ENCODE results near the gene C12orf50. TPM values are rescaled to one million over a fixed set of nuclear protein-coding genes. Genes with fewer than 3 reads are reported as not detected.

Gene C12orf50
- total and polyA plus RNA-seq, 2 of the 8 experiments (the other 6 are each of a cell fraction or from before 2014, with no cell fraction given) = not detected

DNA sequence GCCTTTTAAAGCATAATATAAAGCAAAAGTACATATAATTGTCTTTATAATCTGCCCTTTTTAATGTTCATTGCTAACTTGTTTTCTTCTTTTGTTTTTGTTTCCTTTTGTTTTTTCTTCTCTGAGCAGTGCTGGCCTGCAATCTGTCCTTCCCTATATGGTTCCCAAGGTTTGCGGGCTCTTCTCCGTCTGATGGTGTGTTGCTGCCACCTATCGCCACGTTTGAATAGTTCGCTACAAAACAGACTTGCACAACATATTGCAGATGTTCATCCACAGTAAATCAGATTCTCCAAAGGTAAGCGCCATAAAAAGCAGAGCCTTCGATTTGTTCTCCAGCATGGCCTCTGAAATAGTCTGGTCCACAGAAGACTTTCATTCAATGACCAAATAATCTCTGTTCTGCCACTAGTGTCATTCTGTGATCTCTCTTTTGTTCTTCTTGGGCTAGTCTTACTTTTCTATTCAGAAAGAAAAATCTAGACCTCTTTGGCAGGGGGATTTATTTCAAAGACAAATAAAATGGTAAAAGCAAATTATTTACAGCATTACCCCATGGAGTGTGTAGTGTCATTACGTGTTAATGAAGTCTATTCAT is 33.5 kb downstream of the C12orf50 start:
- H4K5ac ChIP-seq (ENCODE audit: insufficient read length, low read depth, low read length) = no peak overlapping the region
- no peaks in the 10 kb centered on the region for H3K23me2 ChIP-seq (ENCODE audit: low read depth, low read length)
- no peaks in the 10 kb centered on the region for H3K79me1 ChIP-seq (ENCODE audit: low read depth, low read length)
- H4K20me1 ChIP-seq (replicated peaks in 1 of 2; ENCODE audit: control insufficient read depth in 1 of 2, insufficient read depth in 2 of 2, low read length in 2 of 2) = no peaks in the 10 kb centered on the region
- DNase-seq (ENCODE audit: low read depth in 1 of 2, low spot score in 2 of 2) (peak; percentile 41 to 66), FAIRE-seq (peak; percentile 96)
- H3K27me3 ChIP-seq (replicated peaks in 1 of 4; ENCODE audit: control insufficient read depth in 3 of 4, extremely low read depth in 1 of 4, insufficient read depth in 3 of 4, low read length in 3 of 4) = no peaks in the 10 kb centered on the region
- H3K9me3 ChIP-seq (ENCODE audit: insufficient read depth in 2 of 2, low read depth in 1 of 2, low read length in 1 of 2) = no peaks in the 10 kb centered on the region
- H3K4ac ChIP-seq (replicated peaks; ENCODE audit: insufficient read length, low read depth, low read length) = no peak overlapping the region
- H4K8ac ChIP-seq (ENCODE audit: extremely low read depth, insufficient read depth, low read length) = no peak overlapping the region
- H2AK5ac ChIP-seq (ENCODE audit: low read depth, low read length) = no peak overlapping the region
- no peak overlapping the region; the same call in 1 of the 2 replicates for H3K18ac ChIP-seq (ENCODE audit: extremely low read depth, low read length)
- no peak overlapping the region for H4K91ac ChIP-seq (replicated peaks; ENCODE audit: insufficient read length, low read length)
- H2AFZ ChIP-seq (ENCODE audit: low read length) = peak overlapping the region; percentile 96
- H3K79me2 ChIP-seq (ENCODE audit: control insufficient read depth in 1 of 2, insufficient read depth in 2 of 2, low read length in 2 of 2) = no peaks in the 10 kb centered on the region
- H3K4me2 ChIP-seq (ENCODE audit: insufficient read depth in 1 of 2, low read depth in 2 of 2, low read length in 2 of 2) = no peak overlapping the region
- no peak overlapping the region for H2BK20ac ChIP-seq (ENCODE audit: low read length)
- H3K23ac ChIP-seq (ENCODE audit: insufficient read length) = no peak overlapping the region
- no peak overlapping the region for H3K4me3 ChIP-seq (ENCODE audit: extremely low read depth in 1 of 4, insufficient read depth in 2 of 4, low read depth in 3 of 4, low read length in 4 of 4)
- 13% methylated on average over 8 of the region's 8 CpGs; no CpG with 5 or more reads in 1 of the 2 experiments for WGBS, 2 experiments (ENCODE audit: extremely low coverage in 1 of 2, insufficient coverage in 1 of 2, insufficient read length in 1 of 2, insufficient replicate concordance in 2 of 2, low coverage in 1 of 2, low lambda C conversion rate in 2 of 2, missing lambda C conversion rate in 1 of 2)
- no peak overlapping the region for H2BK15ac ChIP-seq (ENCODE audit: low read length)
- no peaks in the 10 kb centered on the region for H3K4me1 ChIP-seq (replicated peaks in 1 of 4; ENCODE audit: control insufficient read depth in 3 of 4, insufficient read depth in 4 of 4, low read length in 3 of 4)
- ChIA-PET POLR2A (ENCODE audit: partially characterized antibody) (no interaction called here), CTCF (ENCODE audit: partially characterized antibody) (no interaction called here)
- no peak overlapping the region for H2BK12ac ChIP-seq (ENCODE audit: low read depth, low read length)
- no peak for TF ChIP-seq BCL11A (IDR thresholded peaks at IDR 0.05; ENCODE audit: low read depth in 2 of 2, low read length in 2 of 2)
- TF ChIP-seq SRF (IDR thresholded peaks at IDR 0.05; ENCODE audit: low read depth, low read length) = 0 out of 2 replicates have a peak, but pooled peaks have one; percentile 16
- TF ChIP-seq CEBPB (IDR thresholded peaks at IDR 0.05; ENCODE audit: low read depth, low read length) = peak; percentile 91
- TF ChIP-seq, protein P1, sequence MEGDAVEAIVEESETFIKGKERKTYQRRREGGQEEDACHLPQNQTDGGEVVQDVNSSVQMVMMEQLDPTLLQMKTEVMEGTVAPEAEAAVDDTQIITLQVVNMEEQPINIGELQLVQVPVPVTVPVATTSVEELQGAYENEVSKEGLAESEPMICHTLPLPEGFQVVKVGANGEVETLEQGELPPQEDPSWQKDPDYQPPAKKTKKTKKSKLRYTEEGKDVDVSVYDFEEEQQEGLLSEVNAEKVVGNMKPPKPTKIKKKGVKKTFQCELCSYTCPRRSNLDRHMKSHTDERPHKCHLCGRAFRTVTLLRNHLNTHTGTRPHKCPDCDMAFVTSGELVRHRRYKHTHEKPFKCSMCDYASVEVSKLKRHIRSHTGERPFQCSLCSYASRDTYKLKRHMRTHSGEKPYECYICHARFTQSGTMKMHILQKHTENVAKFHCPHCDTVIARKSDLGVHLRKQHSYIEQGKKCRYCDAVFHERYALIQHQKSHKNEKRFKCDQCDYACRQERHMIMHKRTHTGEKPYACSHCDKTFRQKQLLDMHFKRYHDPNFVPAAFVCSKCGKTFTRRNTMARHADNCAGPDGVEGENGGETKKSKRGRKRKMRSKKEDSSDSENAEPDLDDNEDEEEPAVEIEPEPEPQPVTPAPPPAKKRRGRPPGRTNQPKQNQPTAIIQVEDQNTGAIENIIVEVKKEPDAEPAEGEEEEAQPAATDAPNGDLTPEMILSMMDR (IDR thresholded peaks at IDR 0.05; ENCODE audit: control extremely low read depth in 1 of 3, insufficient read depth in 1 of 3, low read depth in 1 of 3, low read length in 3 of 3) = peak; percentile 53 to 85 (median 77)
- peak; percentile 94 to 96 for TF ChIP-seq RAD21 (IDR thresholded peaks at IDR 0.05 in 1 of 2, conservative IDR thresholded peaks at IDR 0.05 in 1 of 2; ENCODE audit: low read depth in 2 of 2, low read length in 2 of 2)
- H3K36me3 ChIP-seq (ENCODE audit: control insufficient read depth in 2 of 4, insufficient read depth in 4 of 4, low read length in 3 of 4) = no peaks in the 10 kb centered on the region
- no peak overlapping the region for H3K14ac ChIP-seq (ENCODE audit: insufficient read length)
- no peak overlapping the region for H2BK5ac ChIP-seq (ENCODE audit: low read depth, low read length)
- H3K9ac ChIP-seq (replicated peaks in 1 of 4; ENCODE audit: extremely low read depth in 1 of 4, low read depth in 3 of 4, low read length in 3 of 4) = no peak overlapping the region
- H2BK120ac ChIP-seq (replicated peaks; ENCODE audit: low read depth, low read length) = no peak overlapping the region
- no peak overlapping the region for H3K27ac ChIP-seq (ENCODE audit: low read depth, low read length)
- H3K56ac ChIP-seq (replicated peaks; ENCODE audit: insufficient read length, low read depth, low read length) = no peak overlapping the region

Measured in H1 (cell line).